Endothelial cell of umbilical vein (primary cell): Measurements from ENCODE around the gene RIOX2. TPM values are rescaled to one million over a fixed set of nuclear protein-coding genes. Genes with fewer than 3 reads are reported as not detected.

Experiments used
- BruUV-seq: library from RNA; stranded (reverse); fragments of 400-500 nt; replicated peaks from 2 replicates; lab custom pipeline; 2021; lab: Mats Ljungman, UMichigan
- CTCF ChIA-PET: fragments of 300-600, 350-600 bp; sonication (Branson Sonifier 250); formaldehyde crosslinking; loops from one replicate; lab custom pipeline; 2021; ENCODE audit warnings: antibody characterized with exemption, inconsistent platforms; lab: Charles Lee
- POLR2A ChIA-PET: fragments of 300-600, 350-600 bp; sonication (Branson Sonifier 250); formaldehyde crosslinking; loops from one replicate; lab custom pipeline; 2021; ENCODE audit warnings: antibody characterized with exemption, inconsistent platforms; lab: Charles Lee
- DNase-seq: peaks from one replicate; pipeline ENCODE4 v3.0.0-alpha.2; 2011; ENCODE audit warnings: low read depth, low spot score
- FAIRE-seq: peaks from 2 replicates; lab custom pipeline; 2011; peaks lifted over from hg19 to GRCh38; lab: Jason Lieb, UNC
- H2AFZ ChIP-seq: 2 replicates; pipeline ENCODE4 v1.6.0; 2012; ENCODE audit warnings: low read depth, low read length, control low read depth, inconsistent platforms
- H3K27ac ChIP-seq: 2 replicates; pipeline ENCODE4 v1.5.1; 2011; ENCODE audit warnings: low read depth, mild to moderate bottlenecking, control low read depth, low read length, moderate library complexity; ENCODE audit not compliant: insufficient read depth
- H3K27me3 ChIP-seq, 2 experiments: 2 replicates each; pipeline versions ENCODE4 v1.6.0 to v1.6.1; 2011; ENCODE audit warnings: low read length in 2 of 2, mixed read lengths in 1 of 2; ENCODE audit not compliant: control insufficient read depth in 2 of 2, insufficient read depth in 2 of 2
- H3K36me3 ChIP-seq, 2 experiments: 2 replicates in 1 of 2; 3 replicates in 1 of 2; pipeline ENCODE4 v1.5.1; 2011; ENCODE audit warnings: low read length in 2 of 2, mild to moderate bottlenecking in 1 of 2, moderate library complexity in 1 of 2; ENCODE audit not compliant: control insufficient read depth in 2 of 2, insufficient read depth in 2 of 2; ENCODE audit errors: extremely low read depth in 1 of 2
- H3K4me1 ChIP-seq: 3 replicates; pipeline ENCODE4 v1.5.1; 2011; ENCODE audit warnings: mild to moderate bottlenecking, low read length; ENCODE audit not compliant: control insufficient read depth, insufficient read depth; ENCODE audit errors: extremely low read depth
- H3K4me2 ChIP-seq: 2 replicates; pipeline ENCODE4 v1.6.1; 2011; ENCODE audit warnings: low read length, control low read depth, mixed read lengths; ENCODE audit not compliant: insufficient read depth
- H3K4me3 ChIP-seq, 3 experiments: fragments of 200-600 bp in 1 of 3; sonication (generic), shearing (Covaris generic) in 1 of 3; replicated peaks in 1 of 3; 2 replicates each; pipeline ENCODE4 v1.5.1; 2011 to 2016; ENCODE audit warnings: control low read depth in 3 of 3, low read length in 3 of 3, mild to moderate bottlenecking in 2 of 3, inconsistent platforms in 1 of 3, low read depth in 1 of 3, moderate library complexity in 1 of 3; ENCODE audit not compliant: insufficient read depth in 1 of 3
- H3K79me2 ChIP-seq: 2 replicates; pipeline ENCODE4 v1.6.0; 2012; ENCODE audit warnings: low read length, inconsistent platforms; ENCODE audit not compliant: control insufficient read depth, insufficient read depth
- H3K9ac ChIP-seq: replicated peaks from 2 replicates; pipeline ENCODE3; 2011; ENCODE audit warnings: low read length, control low read depth; ENCODE audit not compliant: insufficient read depth; ENCODE audit errors: extremely low read depth
- H3K9me1 ChIP-seq: replicated peaks from 3 replicates; pipeline ENCODE4 v1.6.0; 2011; ENCODE audit warnings: mild to moderate bottlenecking, low read length; ENCODE audit not compliant: control insufficient read depth, insufficient read depth; ENCODE audit errors: extremely low read depth
- H3K9me3 ChIP-seq: replicated peaks from 2 replicates; pipeline ENCODE4 v1.5.1; 2012; ENCODE audit warnings: low read length, inconsistent platforms; ENCODE audit not compliant: control insufficient read depth, insufficient read depth
- H4K20me1 ChIP-seq: replicated peaks from 2 replicates; pipeline ENCODE3; 2011; ENCODE audit warnings: mild to moderate bottlenecking, low read length; ENCODE audit not compliant: control insufficient read depth, insufficient read depth; ENCODE audit errors: extremely low read depth
- CTCF ChIP-seq, 2 donors: IDR thresholded peaks; 1 replicate in 1 of 2; 2 replicates in 1 of 2; pipeline ENCODE4 v1.5.1; 2011; ENCODE audit warnings: low read length in 2 of 2, mild to moderate bottlenecking in 2 of 2, moderate library complexity in 2 of 2, control low read depth in 1 of 2, inconsistent platforms in 1 of 2, low read depth in 1 of 2; ENCODE audit not compliant: insufficient read depth in 1 of 2; ENCODE audit errors: extremely low read depth in 1 of 2
- EZH2 ChIP-seq: IDR thresholded peaks from 2 replicates; pipeline ENCODE4 v1.6.1; 2012; ENCODE audit warnings: borderline replicate concordance, low read depth, mild to moderate bottlenecking, moderate library complexity, low read length, inconsistent platforms; ENCODE audit not compliant: severe bottlenecking
- FOS ChIP-seq: IDR thresholded peaks from 2 replicates; pipeline ENCODE4 v1.6.1; 2011; ENCODE audit warnings: mild to moderate bottlenecking, low read length, moderate library complexity, borderline replicate concordance; ENCODE audit not compliant: insufficient read depth
- GATA2 ChIP-seq: IDR thresholded peaks from 2 replicates; pipeline ENCODE4 v1.7.0; 2011; ENCODE audit warnings: low read depth, mild to moderate bottlenecking, moderate library complexity, mixed read lengths, low read length; ENCODE audit not compliant: insufficient read length, insufficient read depth
- JUN ChIP-seq: IDR thresholded peaks from 2 replicates; pipeline ENCODE4 v1.6.1; 2011; ENCODE audit warnings: borderline replicate concordance, low read depth; ENCODE audit not compliant: insufficient read length, insufficient read depth
- MAX ChIP-seq: IDR thresholded peaks from 2 replicates; pipeline ENCODE4 v1.6.1; 2011; ENCODE audit not compliant: insufficient read depth, insufficient read length
- MYC ChIP-seq: IDR thresholded peaks from one replicate; pipeline ENCODE4 v1.6.1; 2011; ENCODE audit warnings: mild to moderate bottlenecking, low read depth, low read length
- POLR2A ChIP-seq: IDR thresholded peaks from 2 replicates; pipeline ENCODE4 v1.6.1; 2012; ENCODE audit warnings: low read depth, mild to moderate bottlenecking, control low read depth, low read length
- POLR2AphosphoS5 ChIP-seq: IDR thresholded peaks from 2 replicates; pipeline ENCODE4 v1.6.1; 2012; ENCODE audit warnings: low read depth, mild to moderate bottlenecking, control low read depth, low read length, moderate library complexity; ENCODE audit not compliant: insufficient read depth
- dilution Hi-C: fragments of 300-500 bp; cut with MboI; formaldehyde crosslinking; loops from one replicate; pipeline ENCODE4 v1.15.0; 2019; ENCODE audit warnings: low sequenced_read_pairs; ENCODE audit not compliant: extremely low pct_ligation_motif_present
- intact Hi-C: fragments of 100-400 bp; cut with micrococcal nuclease; formaldehyde crosslinking; loops from one replicate; pipeline ENCODE4 v1.10.0; 2022
- polyA plus RNA-seq, 4 experiments: library from polyadenylated mRNA; depleted of rRNA in 3 of 4; stranded (reverse) in 3 of 4; unstranded in 1 of 4; fragments of >200 nt; gene quantifications; 2 replicates each; pipeline versions ENCODE4 v1.2.1 to v1.2.3, GENCODE V29; 2011 to 2012; ENCODE audit warnings: missing spikeins in 1 of 4
- total RNA-seq: library from RNA; stranded (reverse); gene quantifications from 2 replicates; pipeline ENCODE4 v1.2.3, GENCODE V29; 2021

Gene RIOX2
- total and polyA plus RNA-seq, 2 donors (not counting 3 experiments of a cell fraction or from before 2014, with no cell fraction given) = 14.5 to 30.5 TPM

GRCh38 chr3:97970156-97970555 is 2.1 kb downstream of the RIOX2 start:
- Histone ChIP-seq H4K20me1 (no peaks in the 10 kb centered on the region), H3K79me2 (peaks cover 36% of the 10 kb centered on the region), H3K27ac (no peak overlapping the region), H3K9me3 (no peaks in the 10 kb centered on the region), H3K36me3 (no peaks in the 10 kb centered on the region), H3K4me2 (peak overlapping the region; percentile 73), H2AFZ (no peak overlapping the region), H3K9me1 (no peaks in the 10 kb centered on the region), H3K27me3 (no peaks in the 10 kb centered on the region), H3K4me1 (peaks cover 17% of the 10 kb centered on the region), H3K9ac (no peak overlapping the region), H3K4me3 (no peak overlapping the region)
- DNase-seq (no peak), FAIRE-seq (no peak)
- BruUV-seq = no TSS peak
- ChIA-PET POLR2A (no interaction called here), CTCF (interaction anchor here (0.7 kb wide), 1 partner anchor 52 kb away, joined by 6 read pairs; no protein-coding TSS in a partner anchor)
- no peak for TF ChIP-seq FOS
- TF ChIP-seq GATA2 = no peak
- no peak for TF ChIP-seq POLR2AphosphoS5
- no peak for TF ChIP-seq EZH2
- TF ChIP-seq JUN = no peak
- TF ChIP-seq CTCF (IDR thresholded peaks at IDR 0.05; ENCODE audit: extremely low read depth in 1 of 2, insufficient read depth in 1 of 2, low read depth in 1 of 2, low read length in 2 of 2) = no peak
- no peak for TF ChIP-seq POLR2A
- no peak for TF ChIP-seq MYC
- no peak for TF ChIP-seq MAX
- dilution Hi-C loops = no loop called here
- intact Hi-C loops = no loop called here
